ENCODE results near the gene NOC4L. TPM values are rescaled to one million over a fixed set of nuclear protein-coding genes. Genes with fewer than 3 reads are reported as not detected.

NOC4L gene
- polyA plus RNA-seq, 1 of the 3 experiments (the other 2 are of a cell fraction): 12.9 TPM

DNA sequence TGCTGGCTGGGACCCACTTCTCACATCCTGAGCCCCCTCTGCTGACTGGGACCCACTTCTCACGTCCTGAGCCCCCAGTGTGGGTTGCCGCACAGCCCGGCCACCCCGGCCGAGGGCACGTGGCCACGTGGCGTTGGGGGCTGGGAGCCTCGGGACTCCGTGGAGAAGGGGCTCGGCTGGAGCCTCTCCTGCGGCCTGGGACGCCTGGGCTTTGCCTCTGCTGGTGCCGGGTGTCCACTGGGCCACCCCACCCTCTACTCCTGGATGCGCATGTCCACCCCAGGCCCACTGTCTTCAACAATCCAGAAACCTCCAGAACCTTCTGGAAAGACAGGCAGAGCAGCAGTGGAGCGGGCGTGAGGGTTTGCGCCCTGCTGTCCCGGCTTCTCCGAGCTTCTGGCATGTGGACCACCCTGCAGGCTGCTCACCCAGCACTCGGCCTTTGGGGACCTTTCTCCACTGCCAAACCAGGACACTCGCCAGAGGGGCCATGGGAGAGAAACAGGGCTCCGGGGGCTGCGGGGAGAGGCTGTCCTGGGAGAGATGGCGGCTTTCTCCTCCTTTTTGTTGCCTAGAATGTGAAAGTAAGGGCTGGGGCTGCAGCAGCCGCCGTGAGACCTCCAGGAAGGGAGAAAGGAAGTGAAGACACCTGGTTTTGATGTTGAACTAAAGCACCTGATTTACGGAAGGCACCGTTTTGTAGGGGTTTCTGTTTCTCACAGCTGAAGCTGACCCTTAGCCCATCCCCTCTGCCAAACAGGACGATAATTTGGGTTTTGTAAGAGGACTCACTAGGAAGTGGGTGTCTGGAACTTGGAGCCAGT, 30.0 kb downstream of the NOC4L start:
- Histone ChIP-seq H3K9ac (no peak overlapping the region), H4K20me1 (ENCODE audit: insufficient read depth) (0 out of 2 replicates have a peak, but pooled peaks cover 3% of the 10 kb centered on the region), H3K79me2 (ENCODE audit: insufficient read depth) (no peaks in the 10 kb centered on the region), H3K36me3 (replicated peaks in 1 of 2; ENCODE audit: control insufficient read depth in 1 of 2, insufficient read depth in 2 of 2, low read length in 1 of 2) (no peaks in the 10 kb centered on the region), H3K4me2 (no peak overlapping the region), H3K4me3 (ENCODE audit: low read depth in 2 of 2, low read length in 1 of 2) (no peak overlapping the region), H3K4me1 (ENCODE audit: control insufficient read depth in 1 of 2, insufficient read depth in 2 of 2, low read depth in 1 of 2, low read length in 1 of 2) (peaks cover 2 to 7% of the 10 kb centered on the region in 2 experiments; a peak in 2 of 4 replicates), H3K27ac (ENCODE audit: low read depth in 2 of 2, low read length in 1 of 2) (no peak overlapping the region), H3K9me3 (no peaks in the 10 kb centered on the region), H2AFZ (ENCODE audit: low read depth) (no peak overlapping the region), H3F3A (replicated peaks; ENCODE audit: insufficient read depth) (peaks cover 3% of the 10 kb centered on the region), H3K27me3 (ENCODE audit: insufficient read depth) (peaks cover 94% of the 10 kb centered on the region), H3K9me2 (no peaks in the 10 kb centered on the region)
- DNase-seq: no peak
- 27% methylated on average over 27 of the region's 30 CpGs for WGBS (ENCODE audit: low lambda C conversion rate)
- CTCF ChIA-PET: interaction anchor here (0.7 to 3.3 kb wide), 5 partner anchors 11 to 441 kb away, joined by 3 to 15 read pairs (median 3); no protein-coding TSS in a partner anchor
- TF ChIP-seq, protein P1, sequence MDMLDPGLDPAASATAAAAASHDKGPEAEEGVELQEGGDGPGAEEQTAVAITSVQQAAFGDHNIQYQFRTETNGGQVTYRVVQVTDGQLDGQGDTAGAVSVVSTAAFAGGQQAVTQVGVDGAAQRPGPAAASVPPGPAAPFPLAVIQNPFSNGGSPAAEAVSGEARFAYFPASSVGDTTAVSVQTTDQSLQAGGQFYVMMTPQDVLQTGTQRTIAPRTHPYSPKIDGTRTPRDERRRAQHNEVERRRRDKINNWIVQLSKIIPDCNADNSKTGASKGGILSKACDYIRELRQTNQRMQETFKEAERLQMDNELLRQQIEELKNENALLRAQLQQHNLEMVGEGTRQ (IDR thresholded peaks at IDR 0.05; ENCODE audit: borderline replicate concordance, low read depth, low read length): no peak
- POLR2A ChIA-PET: no interaction called here

GRCh38 chr12:132174839-132175490, 30.7 kb downstream of the NOC4L start:
- Histone ChIP-seq H3K27me3 (ENCODE audit: insufficient read depth) (peaks cover 96% of the 10 kb centered on the region), H3F3A (replicated peaks; ENCODE audit: insufficient read depth) (peaks cover 1% of the 10 kb centered on the region), H3K9me3 (no peaks in the 10 kb centered on the region), H3K9ac (no peak overlapping the region), H3K9me2 (no peaks in the 10 kb centered on the region), H3K4me1 (ENCODE audit: control insufficient read depth in 1 of 2, insufficient read depth in 2 of 2, low read depth in 1 of 2, low read length in 1 of 2) (peaks cover 2% of the 10 kb centered on the region in 2 experiments; a peak in 2 of 4 replicates), H3K79me2 (ENCODE audit: insufficient read depth) (no peaks in the 10 kb centered on the region), H3K27ac (ENCODE audit: low read depth in 2 of 2, low read length in 1 of 2) (no peak overlapping the region), H3K4me2 (no peak overlapping the region), H3K36me3 (replicated peaks in 1 of 2; ENCODE audit: control insufficient read depth in 1 of 2, insufficient read depth in 2 of 2, low read length in 1 of 2) (no peaks in the 10 kb centered on the region), H4K20me1 (ENCODE audit: insufficient read depth) (0 out of 2 replicates have a peak, but pooled peaks cover 3% of the 10 kb centered on the region), H2AFZ (ENCODE audit: low read depth) (no peak overlapping the region), H3K4me3 (ENCODE audit: low read depth in 2 of 2, low read length in 1 of 2) (no peak overlapping the region)
- 25% methylated on average over 14 of the region's 25 CpGs for WGBS (ENCODE audit: low lambda C conversion rate)
- ChIA-PET POLR2A (no interaction called here), CTCF (interaction anchor here (0.7 to 3.3 kb wide), 7 partner anchors 11 to 440 kb away, joined by 3 to 15 read pairs (median 3); no protein-coding TSS in a partner anchor)
- TF ChIP-seq, protein P2, sequence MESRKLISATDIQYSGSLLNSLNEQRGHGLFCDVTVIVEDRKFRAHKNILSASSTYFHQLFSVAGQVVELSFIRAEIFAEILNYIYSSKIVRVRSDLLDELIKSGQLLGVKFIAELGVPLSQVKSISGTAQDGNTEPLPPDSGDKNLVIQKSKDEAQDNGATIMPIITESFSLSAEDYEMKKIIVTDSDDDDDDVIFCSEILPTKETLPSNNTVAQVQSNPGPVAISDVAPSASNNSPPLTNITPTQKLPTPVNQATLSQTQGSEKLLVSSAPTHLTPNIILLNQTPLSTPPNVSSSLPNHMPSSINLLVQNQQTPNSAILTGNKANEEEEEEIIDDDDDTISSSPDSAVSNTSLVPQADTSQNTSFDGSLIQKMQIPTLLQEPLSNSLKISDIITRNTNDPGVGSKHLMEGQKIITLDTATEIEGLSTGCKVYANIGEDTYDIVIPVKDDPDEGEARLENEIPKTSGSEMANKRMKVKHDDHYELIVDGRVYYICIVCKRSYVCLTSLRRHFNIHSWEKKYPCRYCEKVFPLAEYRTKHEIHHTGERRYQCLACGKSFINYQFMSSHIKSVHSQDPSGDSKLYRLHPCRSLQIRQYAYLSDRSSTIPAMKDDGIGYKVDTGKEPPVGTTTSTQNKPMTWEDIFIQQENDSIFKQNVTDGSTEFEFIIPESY (IDR thresholded peaks at IDR 0.05; ENCODE audit: borderline replicate concordance, low read depth): no peak
- TF ChIP-seq POLR2AphosphoS5 (IDR thresholded peaks at IDR 0.05; ENCODE audit: low read depth, low read length) (no peak), NRF1 (IDR thresholded peaks at IDR 0.05; ENCODE audit: low read depth, low read length) (no peak), USF1 (IDR thresholded peaks at IDR 0.05; ENCODE audit: borderline replicate concordance, low read depth) (no peak), TEAD4 (IDR thresholded peaks at IDR 0.05; ENCODE audit: borderline replicate concordance, insufficient read depth) (no peak), NFIC (IDR thresholded peaks at IDR 0.05; ENCODE audit: borderline replicate concordance) (no peak), MAX (IDR thresholded peaks at IDR 0.05; ENCODE audit: low read depth) (no peak), RAD21 (IDR thresholded peaks at IDR 0.05; ENCODE audit: low read length) (no peak), FOXJ3 (CRISPR knock-in tag; IDR thresholded peaks at IDR 0.05) (no peak)
- no peak for DNase-seq

Data from SK-N-SH (cell line).